GM12878 (cell line): ENCODE results near the gene TRIP4. TPM values are rescaled to one million over a fixed set of nuclear protein-coding genes. Genes with fewer than 3 reads are reported as not detected.

Experiments used
- ATAC-seq: fragments of 200-7000 bp; cut with Tn5 transposase; 3 replicates; pipeline ENCODE4 v1.9.1; 2020; ENCODE audit warnings: mild to moderate bottlenecking, moderate library complexity
- BruUV-seq: library from RNA; stranded (reverse); fragments of 400-500 nt; replicated peaks from 2 replicates; lab custom pipeline; 2021; lab: Mats Ljungman, UMichigan
- CTCF ChIA-PET: fragments of 300-600 bp; sonication (Branson Sonifier 250); formaldehyde crosslinking; extraction: SDS; loops from one replicate; lab custom pipeline; 2021; ENCODE audit warnings: inconsistent platforms; lab: Yijun Ruan, JAX
- POLR2A ChIA-PET: fragments of 350-600 bp; formaldehyde crosslinking; extraction: SDS; loops from one replicate; lab custom pipeline; 2021; ENCODE audit warnings: inconsistent platforms; lab: Charles Lee
- RAD21 ChIA-PET: fragments of 300-600 bp; sonication (Branson Sonifier 250); formaldehyde crosslinking; loops from one replicate; lab custom pipeline; 2023; ENCODE audit warnings: antibody characterized with exemption; ENCODE audit not compliant: unreplicated experiment; lab: Charles Lee
- SMC1A ChIA-PET: fragments of 300-600 bp; sonication (Branson Sonifier 250); formaldehyde crosslinking; loops from one replicate; lab custom pipeline; 2023; ENCODE audit not compliant: unreplicated experiment, uncharacterized antibody; lab: Charles Lee
- DNase-seq: peaks from one replicate; pipeline ENCODE4 v3.0.0-alpha.2; 2011; ENCODE audit warnings: low read depth, low spot score
- FAIRE-seq: peaks from 3 replicates; lab custom pipeline; 2011; peaks lifted over from hg19 to GRCh38; lab: Jason Lieb, UNC
- H2AFZ ChIP-seq: 2 replicates; pipeline ENCODE4 v1.6.0; 2011; ENCODE audit warnings: low read depth, low read length, control low read depth; ENCODE audit not compliant: control insufficient read depth
- H3K27ac ChIP-seq: 2 replicates; pipeline ENCODE4 v1.5.1; 2011; ENCODE audit warnings: control low read depth; ENCODE audit not compliant: control insufficient read depth, insufficient read depth
- H3K27me3 ChIP-seq, 2 experiments: replicated peaks in 1 of 2; 2 replicates each; pipeline versions ENCODE4 v1.6.0 to v1.6.1; 2011; ENCODE audit warnings: low read length in 1 of 2; ENCODE audit not compliant: control insufficient read depth in 2 of 2, insufficient read depth in 2 of 2
- H3K36me3 ChIP-seq, 2 experiments: 2 replicates each; pipeline ENCODE4 v1.5.1; 2011; ENCODE audit warnings: low read length in 1 of 2; ENCODE audit not compliant: control insufficient read depth in 2 of 2, insufficient read depth in 2 of 2
- H3K4me1 ChIP-seq: 2 replicates; pipeline ENCODE4 v1.6.1; 2011; ENCODE audit warnings: mild to moderate bottlenecking, low read length, moderate library complexity, mixed read lengths; ENCODE audit not compliant: control insufficient read depth, insufficient read depth
- H3K4me2 ChIP-seq: 2 replicates; pipeline ENCODE4 v1.6.0; 2011; ENCODE audit warnings: control low read depth; ENCODE audit not compliant: control insufficient read depth, insufficient read depth
- H3K4me3 ChIP-seq: fragments of 200-600 bp; sonication (generic); 2 replicates; pipeline ENCODE4 v1.5.1; 2016
- H3K79me2 ChIP-seq: 2 replicates; pipeline ENCODE4 v1.6.0; 2011; ENCODE audit warnings: low read length; ENCODE audit not compliant: control insufficient read depth, insufficient read depth
- H3K9ac ChIP-seq: 2 replicates; pipeline ENCODE4 v1.8.0; 2011; ENCODE audit warnings: low read length, control low read depth, mixed read lengths; ENCODE audit not compliant: control insufficient read depth, insufficient read depth
- H3K9me3 ChIP-seq: replicated peaks from 3 replicates; pipeline ENCODE4 v1.5.1; 2011; ENCODE audit warnings: mild to moderate bottlenecking, low read length; ENCODE audit not compliant: control insufficient read depth, insufficient read depth
- H4K20me1 ChIP-seq: 2 replicates; pipeline ENCODE4 v1.6.0; 2011; ENCODE audit not compliant: control insufficient read depth, insufficient read depth
- CBFB ChIP-seq: IDR thresholded peaks from 2 replicates; pipeline ENCODE4 v1.6.1; 2016; ENCODE audit warnings: antibody characterized with exemption, low read depth
- KLF5 ChIP-seq: fragments of 450-650 bp; IDR thresholded peaks from 2 replicates; pipeline ENCODE4 v1.6.1; 2014; ENCODE audit warnings: mild to moderate bottlenecking; ENCODE audit not compliant: partially characterized antibody
- LARP7 ChIP-seq: fragments of 450-650 bp; IDR thresholded peaks from 2 replicates; pipeline ENCODE4 v1.6.1; 2017; ENCODE audit warnings: mild to moderate bottlenecking
- POLR2AphosphoS5 ChIP-seq: IDR thresholded peaks from 2 replicates; pipeline ENCODE4 v1.6.1; 2011; ENCODE audit warnings: mild to moderate bottlenecking, low read length, inconsistent platforms
- SMAD1 ChIP-seq: fragments of 450-650 bp; IDR thresholded peaks from 2 replicates; pipeline ENCODE4 v1.6.1; 2018; ENCODE audit warnings: mild to moderate bottlenecking, low read depth; ENCODE audit not compliant: partially characterized antibody
- SMAD5 ChIP-seq: IDR thresholded peaks from 2 replicates; pipeline ENCODE4 v1.6.1; 2016; ENCODE audit warnings: antibody characterized with exemption, low read depth
- SUPT20H ChIP-seq: IDR thresholded peaks from 2 replicates; pipeline ENCODE4 v1.6.1; 2011; ENCODE audit warnings: low read depth, mild to moderate bottlenecking, low read length, moderate library complexity, borderline replicate concordance; ENCODE audit not compliant: control insufficient read depth
- SUZ12 ChIP-seq: fragments of 200-600 bp; sonication (generic); IDR thresholded peaks from one replicate; pipeline ENCODE4 v1.6.1; 2018; ENCODE audit warnings: antibody characterized with exemption, mild to moderate bottlenecking; ENCODE audit not compliant: unreplicated experiment
- TARDBP ChIP-seq: IDR thresholded peaks from 2 replicates; pipeline ENCODE4 v1.6.1; 2016; ENCODE audit warnings: borderline replicate concordance
- ZNF207 ChIP-seq: fragments of 450-650 bp; IDR thresholded peaks from 2 replicates; pipeline ENCODE4 v1.6.1; 2014; ENCODE audit warnings: antibody characterized with exemption, mild to moderate bottlenecking, borderline replicate concordance
- ZNF217 ChIP-seq: fragments of 450-650 bp; IDR thresholded peaks from 2 replicates; pipeline ENCODE4 v1.6.1; 2017; ENCODE audit warnings: antibody characterized with exemption, mild to moderate bottlenecking
- WGBS: methylation state at CpG from one replicate; pipeline ENCODE4 v1.1.6; 2016; ENCODE audit warnings: low lambda C conversion rate; ENCODE audit not compliant: insufficient replicate concordance, insufficient coverage; ENCODE audit errors: missing lambda C conversion rate; 5-methylcytosine and 5-hydroxymethylcytosine counted together
- in situ Hi-C: fragments of 300-500 bp; cut with MboI; formaldehyde crosslinking; loops from 9 replicates; pipeline ENCODE4 v1.14.3; 2018; ENCODE audit warnings: mixed read lengths
- intact Hi-C: fragments of 100-400 bp; cut with micrococcal nuclease; formaldehyde crosslinking; loops from one replicate; pipeline ENCODE4 v1.14.2; 2022; ENCODE audit not compliant: unreplicated experiment
- polyA plus RNA-seq, 11 experiments: library from polyadenylated mRNA; depleted of rRNA in 4 of 11; unstranded in 6 of 11; stranded (reverse) in 5 of 11; fragments of >200 nt; fragmentation: Nextera tagmentation in 4 of 11; fragmentation: Illumina TruSeq in 1 of 11; extraction: Ambion mirVana in 4 of 11; extraction: Trizol in 1 of 11; gene quantifications; 1 replicate in 1 of 11; 2 replicates in 10 of 11; pipeline versions ENCODE4 v1.2.1 to v1.2.3, GENCODE V29; 2011 to 2016; ENCODE audit warnings: inconsistent platforms in 2 of 11, missing spikeins in 2 of 11, low read depth in 1 of 11
- total RNA-seq, 4 experiments: library from RNA; depleted of rRNA in 3 of 4; stranded (reverse); fragments of >200 nt in 3 of 4; fragmentation: Illumina TruSeq in 1 of 4; extraction: Trizol in 1 of 4; gene quantifications; 2 replicates each; pipeline versions ENCODE4 v1.2.1 to v1.2.3, GENCODE V29; 2013 to 2021
- TF ChIP-seq, protein P1 (sequence below): fragments of 450-650 bp; IDR thresholded peaks from 2 replicates; pipeline ENCODE4 v1.6.1; 2017; ENCODE audit warnings: mild to moderate bottlenecking, moderate library complexity
- TF ChIP-seq, protein P2 (sequence below): IDR thresholded peaks from 2 replicates; pipeline ENCODE4 v1.6.1; 2011; ENCODE audit warnings: borderline replicate concordance, low read depth, mild to moderate bottlenecking, moderate library complexity, low read length; ENCODE audit not compliant: insufficient read depth, poor library complexity, severe bottlenecking
- TF ChIP-seq, protein P3 (sequence below): IDR thresholded peaks from 2 replicates; pipeline ENCODE4 v1.6.1; 2012; ENCODE audit warnings: low read depth, low read length, improper control_type of control experiment
- TF ChIP-seq, protein P4 (sequence below): IDR thresholded peaks from 2 replicates; pipeline ENCODE4 v1.6.1; 2011; ENCODE audit warnings: low read depth, low read length, improper control_type of control experiment, borderline replicate concordance
- TF ChIP-seq, protein P5 (sequence below): fragments of 450-650 bp; IDR thresholded peaks from 2 replicates; pipeline ENCODE4 v1.6.1; 2017; ENCODE audit warnings: borderline replicate concordance

The TRIP4 gene
- total and polyA plus RNA-seq, 10 of the 15 experiments (the other 5 are each of a cell fraction or from before 2014, with no cell fraction given): 6.4 to 24.5 (median 20.0) TPM

DNA sequence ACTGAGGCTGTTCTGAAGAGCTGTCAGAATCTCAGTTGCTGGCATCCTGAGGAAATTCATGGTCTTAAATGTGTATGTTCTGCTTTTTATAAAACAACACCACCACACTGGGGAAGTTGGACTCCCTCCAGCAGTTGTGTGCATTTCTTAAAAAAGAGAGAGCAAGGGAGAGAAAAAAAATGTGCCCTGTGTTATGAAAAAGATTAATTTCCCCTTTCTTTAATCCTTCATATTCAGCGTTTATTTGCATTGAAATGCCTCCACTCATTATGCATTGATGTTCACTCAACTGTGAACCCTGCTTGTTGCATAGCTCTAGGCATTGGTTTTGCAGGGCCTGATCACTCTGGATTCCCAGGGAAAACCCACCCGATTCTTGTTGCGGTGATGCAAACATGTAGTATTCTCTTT is 68.3 kb downstream of the TRIP4 start:
- no peak overlapping the region for H3K4me3 ChIP-seq
- ATAC-seq (no peak), DNase-seq (no peak), FAIRE-seq (no peak)
- in situ Hi-C loops (no loop called here), intact Hi-C loops (no loop called here)
- SMC1A ChIA-PET: interaction anchor here (0.9 kb wide), 1 partner anchor 15 kb away, joined by 3 read pairs; no protein-coding TSS in a partner anchor
- H3K36me3 ChIP-seq: no peaks in the 10 kb centered on the region; a peak in 1 of 4 replicates
- H3K9me3 ChIP-seq: no peaks in the 10 kb centered on the region
- POLR2A ChIA-PET: interaction anchor here (0.5 kb wide), 1 partner anchor 165 kb away, joined by 3 read pairs; no protein-coding TSS in a partner anchor
- H3K27me3 ChIP-seq: no peaks in the 10 kb centered on the region
- H3K4me1 ChIP-seq: peaks cover 22% of the 10 kb centered on the region
- WGBS: 63% methylated on average over 3 of the region's 3 CpGs
- CTCF ChIA-PET: interaction anchor here (1.0 to 1.6 kb wide), 3 partner anchors 29 to 239 kb away, joined by 3 read pairs; no protein-coding TSS in a partner anchor
- H2AFZ ChIP-seq: no peak overlapping the region
- no peaks in the 10 kb centered on the region for H4K20me1 ChIP-seq
- H3K4me2 ChIP-seq: no peak overlapping the region
- BruUV-seq: no TSS peak
- H3K79me2 ChIP-seq: peaks cover 9% of the 10 kb centered on the region
- no peak overlapping the region for H3K9ac ChIP-seq
- RAD21 ChIA-PET: interaction anchor here (1.0 to 3.0 kb wide), 3 partner anchors 26 to 195 kb away, joined by 3 to 6 read pairs (median 4); no protein-coding TSS in a partner anchor
- H3K27ac ChIP-seq: 0 out of 2 replicates have a peak overlapping the region, but pooled peaks have one; percentile 17
- TF ChIP-seq ZNF217 (no peak), LARP7 (no peak), POLR2AphosphoS5 (no peak), SUZ12 (no peak), SMAD1 (no peak), CBFB (no peak), TARDBP (no peak), ZNF207 (no peak), SUPT20H (no peak), SMAD5 (no peak), KLF5 (no peak)
- TF ChIP-seq, protein P1, sequence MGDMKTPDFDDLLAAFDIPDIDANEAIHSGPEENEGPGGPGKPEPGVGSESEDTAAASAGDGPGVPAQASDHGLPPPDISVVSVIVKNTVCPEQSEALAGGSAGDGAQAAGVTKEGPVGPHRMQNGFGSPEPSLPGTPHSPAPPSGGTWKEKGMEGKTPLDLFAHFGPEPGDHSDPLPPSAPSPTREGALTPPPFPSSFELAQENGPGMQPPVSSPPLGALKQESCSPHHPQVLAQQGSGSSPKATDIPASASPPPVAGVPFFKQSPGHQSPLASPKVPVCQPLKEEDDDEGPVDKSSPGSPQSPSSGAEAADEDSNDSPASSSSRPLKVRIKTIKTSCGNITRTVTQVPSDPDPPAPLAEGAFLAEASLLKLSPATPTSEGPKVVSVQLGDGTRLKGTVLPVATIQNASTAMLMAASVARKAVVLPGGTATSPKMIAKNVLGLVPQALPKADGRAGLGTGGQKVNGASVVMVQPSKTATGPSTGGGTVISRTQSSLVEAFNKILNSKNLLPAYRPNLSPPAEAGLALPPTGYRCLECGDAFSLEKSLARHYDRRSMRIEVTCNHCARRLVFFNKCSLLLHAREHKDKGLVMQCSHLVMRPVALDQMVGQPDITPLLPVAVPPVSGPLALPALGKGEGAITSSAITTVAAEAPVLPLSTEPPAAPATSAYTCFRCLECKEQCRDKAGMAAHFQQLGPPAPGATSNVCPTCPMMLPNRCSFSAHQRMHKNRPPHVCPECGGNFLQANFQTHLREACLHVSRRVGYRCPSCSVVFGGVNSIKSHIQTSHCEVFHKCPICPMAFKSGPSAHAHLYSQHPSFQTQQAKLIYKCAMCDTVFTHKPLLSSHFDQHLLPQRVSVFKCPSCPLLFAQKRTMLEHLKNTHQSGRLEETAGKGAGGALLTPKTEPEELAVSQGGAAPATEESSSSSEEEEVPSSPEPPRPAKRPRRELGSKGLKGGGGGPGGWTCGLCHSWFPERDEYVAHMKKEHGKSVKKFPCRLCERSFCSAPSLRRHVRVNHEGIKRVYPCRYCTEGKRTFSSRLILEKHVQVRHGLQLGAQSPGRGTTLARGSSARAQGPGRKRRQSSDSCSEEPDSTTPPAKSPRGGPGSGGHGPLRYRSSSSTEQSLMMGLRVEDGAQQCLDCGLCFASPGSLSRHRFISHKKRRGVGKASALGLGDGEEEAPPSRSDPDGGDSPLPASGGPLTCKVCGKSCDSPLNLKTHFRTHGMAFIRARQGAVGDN: no peak
- TF ChIP-seq, protein P2, sequence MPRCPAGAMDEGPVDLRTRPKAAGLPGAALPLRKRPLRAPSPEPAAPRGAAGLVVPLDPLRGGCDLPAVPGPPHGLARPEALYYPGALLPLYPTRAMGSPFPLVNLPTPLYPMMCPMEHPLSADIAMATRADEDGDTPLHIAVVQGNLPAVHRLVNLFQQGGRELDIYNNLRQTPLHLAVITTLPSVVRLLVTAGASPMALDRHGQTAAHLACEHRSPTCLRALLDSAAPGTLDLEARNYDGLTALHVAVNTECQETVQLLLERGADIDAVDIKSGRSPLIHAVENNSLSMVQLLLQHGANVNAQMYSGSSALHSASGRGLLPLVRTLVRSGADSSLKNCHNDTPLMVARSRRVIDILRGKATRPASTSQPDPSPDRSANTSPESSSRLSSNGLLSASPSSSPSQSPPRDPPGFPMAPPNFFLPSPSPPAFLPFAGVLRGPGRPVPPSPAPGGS: no peak
- TF ChIP-seq, protein P3, sequence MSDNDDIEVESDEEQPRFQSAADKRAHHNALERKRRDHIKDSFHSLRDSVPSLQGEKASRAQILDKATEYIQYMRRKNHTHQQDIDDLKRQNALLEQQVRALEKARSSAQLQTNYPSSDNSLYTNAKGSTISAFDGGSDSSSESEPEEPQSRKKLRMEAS: no peak
- TF ChIP-seq, protein P4, sequence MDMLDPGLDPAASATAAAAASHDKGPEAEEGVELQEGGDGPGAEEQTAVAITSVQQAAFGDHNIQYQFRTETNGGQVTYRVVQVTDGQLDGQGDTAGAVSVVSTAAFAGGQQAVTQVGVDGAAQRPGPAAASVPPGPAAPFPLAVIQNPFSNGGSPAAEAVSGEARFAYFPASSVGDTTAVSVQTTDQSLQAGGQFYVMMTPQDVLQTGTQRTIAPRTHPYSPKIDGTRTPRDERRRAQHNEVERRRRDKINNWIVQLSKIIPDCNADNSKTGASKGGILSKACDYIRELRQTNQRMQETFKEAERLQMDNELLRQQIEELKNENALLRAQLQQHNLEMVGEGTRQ: no peak
- TF ChIP-seq, protein P5, sequence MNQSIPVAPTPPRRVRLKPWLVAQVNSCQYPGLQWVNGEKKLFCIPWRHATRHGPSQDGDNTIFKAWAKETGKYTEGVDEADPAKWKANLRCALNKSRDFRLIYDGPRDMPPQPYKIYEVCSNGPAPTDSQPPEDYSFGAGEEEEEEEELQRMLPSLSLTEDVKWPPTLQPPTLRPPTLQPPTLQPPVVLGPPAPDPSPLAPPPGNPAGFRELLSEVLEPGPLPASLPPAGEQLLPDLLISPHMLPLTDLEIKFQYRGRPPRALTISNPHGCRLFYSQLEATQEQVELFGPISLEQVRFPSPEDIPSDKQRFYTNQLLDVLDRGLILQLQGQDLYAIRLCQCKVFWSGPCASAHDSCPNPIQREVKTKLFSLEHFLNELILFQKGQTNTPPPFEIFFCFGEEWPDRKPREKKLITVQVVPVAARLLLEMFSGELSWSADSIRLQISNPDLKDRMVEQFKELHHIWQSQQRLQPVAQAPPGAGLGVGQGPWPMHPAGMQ: no peak
